HG02885 (cell line): Measurements from ENCODE around the gene TMEM273.

Experiments
- ATAC-seq: cut with Tn5 transposase; IDR thresholded peaks from one replicate; pipeline ENCODE4 v1.9.1; 2021; ENCODE audit warnings: mild to moderate bottlenecking; ENCODE audit not compliant: unreplicated experiment, poor library complexity

Gene TMEM273

DNA sequence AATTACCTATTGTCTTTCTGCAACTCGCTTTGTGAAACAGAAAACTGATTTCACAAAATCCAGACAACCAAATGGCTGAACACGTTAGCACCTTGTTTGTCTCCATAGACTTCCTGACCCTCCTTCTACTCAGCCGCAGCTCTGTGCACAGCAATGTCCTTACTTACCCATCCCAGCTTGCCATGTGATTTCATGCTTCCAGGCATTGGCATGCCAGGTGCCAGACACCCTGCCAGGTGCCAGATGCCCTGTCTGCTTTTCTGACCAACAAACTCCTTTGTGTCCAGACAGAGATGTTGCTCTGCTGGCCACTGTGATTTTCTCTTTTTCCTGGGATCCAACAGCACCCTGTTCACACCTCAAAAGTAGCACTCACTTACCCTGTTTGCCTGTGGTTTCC, 38.3 kb downstream of the TMEM273 start:
- ATAC-seq: no peak

DNA sequence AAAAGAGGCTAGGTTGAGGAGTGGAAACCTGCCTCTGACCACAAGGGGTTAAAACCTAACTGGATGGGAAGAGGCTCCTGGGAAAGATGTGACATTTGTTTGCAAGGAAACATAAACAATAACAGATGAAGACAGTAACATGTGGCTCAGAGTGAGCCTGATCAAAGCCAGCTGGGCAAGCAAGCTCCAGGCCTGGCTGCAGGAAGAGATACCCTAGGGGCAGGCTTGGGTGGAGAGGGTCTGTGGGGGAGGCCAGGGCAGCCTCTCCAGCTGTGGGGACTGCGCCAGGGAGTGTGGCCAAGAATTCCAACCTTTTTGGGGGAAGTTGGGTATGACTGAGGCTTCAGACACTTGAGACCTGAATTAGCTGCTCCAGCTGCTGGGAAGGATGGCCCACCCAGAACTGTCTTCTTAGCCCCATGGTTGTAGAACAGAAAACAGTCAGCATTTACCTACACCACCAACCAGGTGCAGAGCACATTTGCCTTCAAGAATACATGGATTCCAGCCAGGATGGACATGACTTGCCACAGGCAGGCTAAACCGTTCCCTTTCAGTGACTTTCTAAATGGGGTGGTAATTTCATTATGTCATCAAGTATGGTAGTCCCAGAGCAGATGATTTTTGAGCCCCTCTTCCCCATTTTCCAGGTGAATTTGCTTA, 44.0 kb downstream of the TMEM273 start:
- ATAC-seq: no peak

DNA sequence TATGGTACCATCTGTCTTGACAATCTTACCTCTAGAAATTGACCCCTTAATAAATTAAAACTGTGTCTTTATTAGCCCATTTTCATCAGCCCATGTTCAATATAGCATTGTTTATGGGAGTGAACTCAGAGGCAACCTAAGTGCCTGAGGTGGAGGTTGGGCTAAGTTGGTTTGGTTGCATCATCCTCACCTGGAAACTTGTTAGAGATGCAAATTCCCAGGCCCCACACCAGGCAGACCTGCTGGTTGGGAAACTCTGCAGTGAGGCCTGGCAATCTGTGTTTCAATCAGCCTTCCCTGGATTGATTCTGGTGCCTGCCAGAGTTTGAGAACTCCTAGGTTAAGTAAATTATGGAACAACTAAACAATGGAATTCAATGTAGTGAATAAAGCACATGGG, 44.9 kb downstream of the TMEM273 start:
- ATAC-seq: no peak

DNA sequence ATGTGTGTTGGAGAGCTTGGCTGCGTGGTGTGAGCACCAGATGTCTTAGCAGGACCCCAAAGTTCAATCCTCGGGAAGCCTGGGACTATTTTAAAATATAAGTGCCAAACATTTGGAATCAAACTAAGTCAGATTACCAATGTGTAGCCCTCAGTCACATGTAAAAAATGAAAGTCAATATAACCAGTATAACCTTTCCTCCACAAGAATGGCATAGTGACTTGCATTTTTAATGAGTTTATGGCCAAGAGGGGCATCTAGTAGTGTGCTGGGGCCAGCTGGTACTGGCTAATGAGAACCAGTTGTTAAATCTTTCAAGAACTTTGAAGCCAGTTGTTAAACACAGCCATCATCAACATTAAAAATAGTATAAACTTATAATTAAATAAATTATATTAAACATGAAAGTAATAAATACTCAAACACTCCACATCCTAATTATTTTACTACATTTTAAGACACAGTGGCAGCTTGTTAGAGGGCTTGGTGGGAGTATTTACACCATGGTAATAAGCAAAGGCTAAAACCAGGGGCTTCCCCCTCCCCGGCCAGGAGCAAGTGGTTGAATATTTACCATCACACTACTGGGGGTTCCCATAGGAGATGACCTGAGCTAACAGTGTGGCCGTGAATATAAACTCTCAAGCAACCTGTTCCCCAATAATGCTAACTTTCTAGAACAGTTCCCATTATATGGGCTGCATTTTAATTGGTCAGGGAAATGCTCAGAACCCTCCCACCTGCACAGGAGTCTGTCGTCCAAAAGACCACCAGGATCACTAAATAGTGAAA, 46.5 kb downstream of the TMEM273 start:
- ATAC-seq: no peak

DNA sequence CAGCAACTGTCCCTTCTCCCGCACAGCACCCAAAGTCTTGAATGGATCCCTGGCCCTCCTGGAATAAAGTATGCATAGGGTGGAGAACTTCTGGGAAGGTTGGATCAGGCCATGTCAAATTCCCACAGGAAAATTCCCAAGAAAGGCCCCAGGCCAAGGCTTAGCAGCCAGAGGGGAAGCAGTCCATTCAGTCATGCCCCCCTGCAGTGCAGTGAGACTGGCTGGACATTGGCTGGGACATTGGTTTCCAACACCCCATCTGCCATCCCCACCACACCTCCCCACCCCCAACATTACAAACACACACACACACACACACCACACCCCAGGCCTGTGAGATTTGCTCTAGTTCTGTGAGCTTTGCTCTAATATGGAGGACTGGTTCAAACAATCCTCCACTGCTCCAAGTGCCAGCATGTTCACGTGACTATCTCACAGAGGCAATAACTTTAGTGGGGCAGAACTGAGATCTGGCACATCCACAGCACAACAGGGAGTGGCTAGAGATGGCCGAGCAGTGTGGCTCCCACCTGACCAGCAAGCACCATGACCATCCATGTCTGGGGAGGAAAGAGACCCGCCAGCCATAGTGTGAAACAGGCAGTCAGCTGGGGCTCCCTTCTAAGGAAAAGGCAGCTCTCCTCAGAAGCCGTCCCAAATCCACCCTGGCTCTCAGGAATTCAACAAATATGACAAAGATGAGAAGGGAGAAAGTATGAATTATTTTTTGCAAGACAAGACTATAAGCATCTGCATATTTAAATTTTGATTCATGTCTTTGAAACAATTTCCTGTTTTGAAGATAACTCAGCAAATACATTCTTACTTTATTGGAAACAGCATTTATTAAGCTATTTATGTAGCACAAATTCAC, 47.6 kb downstream of the TMEM273 start:
- no peak for ATAC-seq

DNA sequence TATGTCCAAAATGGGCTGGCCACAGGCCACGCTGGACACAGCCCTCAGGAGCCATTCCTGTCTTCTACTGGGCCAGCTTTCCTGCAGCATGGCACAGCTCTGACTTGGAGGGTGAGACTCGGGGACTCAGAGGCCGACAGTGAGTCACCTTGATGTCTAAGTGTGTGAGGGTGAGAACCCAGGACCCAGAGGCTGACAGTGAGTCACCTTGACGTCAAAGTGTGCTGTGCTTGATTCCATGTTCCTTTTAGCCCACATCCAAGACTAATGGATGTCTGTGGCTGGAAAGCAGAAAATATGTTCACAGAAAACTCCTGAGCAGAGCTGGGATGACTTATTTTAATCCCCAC, 48.4 kb downstream of the TMEM273 start:
- ATAC-seq: no peak

DNA sequence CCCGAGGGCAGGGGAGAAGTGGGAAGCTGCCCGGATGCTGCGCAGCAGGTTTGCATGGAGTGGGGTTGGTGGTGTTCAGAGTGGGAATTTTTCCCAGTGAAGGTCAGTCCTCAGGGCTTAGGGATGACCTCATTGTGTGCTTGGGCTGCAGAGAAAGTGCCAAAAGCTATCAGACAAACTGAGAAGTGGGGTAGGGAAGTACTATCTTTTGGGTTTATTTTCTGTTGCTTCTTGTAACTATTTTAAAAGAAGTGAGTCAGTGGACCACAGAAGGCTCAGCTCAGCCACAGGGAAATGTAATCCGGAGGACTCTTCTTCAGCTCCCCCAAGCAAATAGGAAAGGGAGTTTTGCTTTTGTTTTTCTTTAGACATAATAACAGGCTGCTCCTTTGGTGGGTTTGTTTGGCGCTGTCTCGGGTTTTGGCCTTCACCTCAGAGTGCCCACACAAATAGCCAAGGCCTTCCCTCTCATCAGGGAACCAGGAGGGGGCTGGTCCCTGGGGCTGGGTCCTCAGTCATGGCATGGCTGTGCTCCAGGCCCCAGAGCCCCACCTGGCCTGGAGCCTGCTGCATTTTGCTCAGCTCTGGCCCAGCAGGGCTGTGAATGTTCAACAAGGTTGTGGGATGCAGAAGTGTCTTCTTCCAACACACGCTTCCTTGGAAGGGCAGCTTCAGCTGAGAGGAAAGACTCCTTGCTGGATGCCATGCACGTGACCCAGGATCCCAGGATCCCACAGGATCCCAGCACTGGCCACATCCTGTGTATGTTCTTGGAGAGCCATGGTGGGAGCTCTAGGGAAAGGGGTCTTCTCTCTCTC, 49.0 kb downstream of the TMEM273 start:
- no peak for ATAC-seq

DNA sequence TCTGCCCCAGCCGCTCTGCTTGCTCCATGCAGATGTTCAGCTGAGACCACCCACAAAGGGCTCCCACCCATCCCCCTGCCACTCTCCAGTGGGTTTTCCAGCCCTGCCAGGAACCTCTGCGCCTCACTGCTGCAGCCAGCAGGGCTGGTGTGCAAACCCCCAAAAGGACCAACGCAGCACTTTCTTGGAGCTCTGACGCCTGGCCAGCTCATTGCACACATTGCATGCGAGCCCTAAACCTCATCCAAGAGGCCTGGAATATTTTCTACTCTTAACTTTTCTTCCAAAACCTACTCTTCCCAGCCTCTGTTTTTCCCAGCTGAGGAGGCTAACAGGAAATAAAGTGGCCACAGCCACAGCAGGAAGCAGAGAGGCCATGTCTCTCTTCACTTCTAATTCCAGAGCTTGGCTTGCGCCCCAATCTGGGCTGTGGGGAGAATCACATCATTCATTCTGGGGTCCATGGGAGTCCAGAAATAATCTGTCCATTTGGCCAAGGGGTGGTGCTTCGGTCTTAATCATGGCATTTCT, 49.8 kb downstream of the TMEM273 start:
- ATAC-seq: no peak

DNA sequence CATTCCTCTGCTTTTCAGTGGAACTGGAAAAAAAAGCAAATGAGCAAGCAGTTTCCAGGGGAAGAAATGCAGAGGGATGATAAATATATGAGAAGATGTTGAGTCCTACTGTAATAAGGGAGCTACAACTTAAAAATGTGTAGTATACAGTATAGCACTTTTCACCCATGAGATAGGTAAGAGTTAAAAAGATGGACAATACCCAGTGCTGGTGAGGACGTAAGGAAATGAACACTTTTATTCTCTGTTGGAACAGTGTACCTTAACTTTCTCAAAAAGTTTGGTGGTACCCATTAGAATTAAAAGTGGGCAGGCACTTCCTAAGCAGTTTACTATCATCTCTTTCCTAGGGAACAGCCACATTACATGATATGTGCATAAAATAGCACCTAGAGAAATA, 51.7 kb downstream of the TMEM273 start:
- ATAC-seq: no peak

DNA sequence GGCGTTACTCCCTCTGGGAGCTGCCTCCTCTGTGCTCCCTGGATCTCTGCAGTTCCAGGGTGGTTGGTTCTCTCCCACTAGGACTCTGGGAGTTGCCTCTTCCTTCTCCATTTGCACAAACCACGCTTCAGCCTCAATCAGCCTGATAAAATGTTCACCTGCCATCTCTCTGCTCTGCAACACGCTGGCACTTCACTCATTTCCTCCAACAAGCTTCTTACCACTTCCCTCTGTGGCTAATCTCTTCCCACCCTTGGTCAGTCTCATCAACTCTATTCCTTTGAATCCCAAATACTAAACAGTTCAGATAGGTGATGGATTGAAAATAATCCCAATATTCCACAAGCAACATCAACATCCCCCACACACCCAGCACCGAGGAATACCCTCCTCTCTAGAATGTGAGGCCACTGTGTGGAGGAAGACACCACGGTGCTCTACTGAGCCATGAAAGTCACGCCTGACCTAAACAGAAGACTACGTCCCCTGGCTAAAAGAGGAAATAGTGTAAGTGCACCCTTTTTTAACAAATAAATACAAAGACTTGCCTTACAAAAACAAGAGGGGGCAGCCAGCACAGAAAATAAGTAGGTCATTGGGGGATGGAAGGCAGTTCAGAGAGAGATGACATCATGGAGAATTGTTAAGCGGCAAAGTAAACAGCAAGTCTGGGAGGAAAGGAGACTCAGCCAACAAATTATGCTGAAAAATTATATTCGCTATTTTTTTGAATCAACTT, 52.4 kb downstream of the TMEM273 start:
- no peak for ATAC-seq

DNA sequence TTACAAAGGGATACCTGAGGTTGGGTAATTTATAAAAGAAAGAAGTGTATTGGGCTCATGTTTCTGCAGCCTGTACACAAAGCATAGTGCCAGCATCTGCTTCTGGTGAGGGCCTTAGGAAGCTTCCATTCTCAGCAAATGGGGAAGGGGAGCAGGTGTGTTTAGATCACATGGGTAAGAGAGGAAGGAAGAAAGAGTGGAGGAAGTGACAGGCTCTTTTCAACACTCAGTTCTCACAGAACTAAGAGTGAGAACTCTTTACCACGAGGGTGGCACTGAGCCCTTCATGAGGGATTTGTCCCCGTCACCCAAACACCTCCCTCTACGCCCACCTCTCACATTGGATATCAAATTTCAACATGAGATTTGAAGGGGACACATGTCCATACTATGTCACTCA, 53.9 kb downstream of the TMEM273 start:
- ATAC-seq: no peak

DNA sequence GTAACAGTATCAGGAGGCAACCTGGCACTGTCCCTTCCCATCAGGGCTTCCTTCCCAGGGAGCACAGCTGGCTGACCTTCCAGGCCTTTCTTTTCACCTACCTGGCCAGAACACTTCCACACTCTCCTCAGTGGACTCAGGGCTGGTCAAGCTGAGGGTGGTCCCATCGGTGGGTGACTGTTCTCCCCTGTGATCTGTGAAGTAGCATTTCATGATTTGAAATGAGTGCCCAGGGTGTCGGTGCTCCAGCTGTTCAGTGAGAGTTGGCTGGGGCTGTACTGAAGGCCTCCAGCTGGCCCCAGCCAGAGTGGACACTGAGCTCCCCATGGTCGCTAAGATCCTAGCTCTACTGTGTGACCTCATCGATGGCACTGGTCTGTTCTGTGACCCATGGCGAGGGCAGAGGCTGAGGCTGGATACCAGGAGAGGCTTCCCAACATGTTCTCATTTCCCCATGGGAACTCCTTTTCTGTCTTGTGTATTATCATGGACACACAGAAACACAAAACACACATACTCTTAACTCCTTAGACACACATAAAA, 54.4 kb downstream of the TMEM273 start, which contains the start of gene FAM170B:
Gene FAM170B (minus strand): TSS at position 316 of the 543 bp plus-strand sequence. CDS start 103 bp downstream, at position 213.
- ATAC-seq: no peak

DNA sequence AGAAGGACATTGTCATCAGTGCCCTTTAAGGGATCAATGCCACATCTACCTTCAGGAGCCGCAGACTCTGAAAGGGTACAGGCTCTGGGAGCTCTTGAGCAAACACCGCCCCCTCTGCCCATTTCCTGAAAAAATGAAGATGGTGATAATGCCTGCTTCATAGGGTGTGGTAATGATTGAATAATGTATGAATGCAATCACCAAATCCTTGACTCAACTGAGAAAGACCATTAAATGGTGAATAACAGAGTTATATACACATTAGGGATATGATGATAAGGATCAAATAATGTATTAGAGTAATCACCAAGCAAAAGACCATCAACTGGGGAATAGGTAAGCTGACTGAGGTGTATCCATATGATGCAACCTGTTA, 55.8 kb downstream of the TMEM273 start:
- ATAC-seq: no peak

DNA sequence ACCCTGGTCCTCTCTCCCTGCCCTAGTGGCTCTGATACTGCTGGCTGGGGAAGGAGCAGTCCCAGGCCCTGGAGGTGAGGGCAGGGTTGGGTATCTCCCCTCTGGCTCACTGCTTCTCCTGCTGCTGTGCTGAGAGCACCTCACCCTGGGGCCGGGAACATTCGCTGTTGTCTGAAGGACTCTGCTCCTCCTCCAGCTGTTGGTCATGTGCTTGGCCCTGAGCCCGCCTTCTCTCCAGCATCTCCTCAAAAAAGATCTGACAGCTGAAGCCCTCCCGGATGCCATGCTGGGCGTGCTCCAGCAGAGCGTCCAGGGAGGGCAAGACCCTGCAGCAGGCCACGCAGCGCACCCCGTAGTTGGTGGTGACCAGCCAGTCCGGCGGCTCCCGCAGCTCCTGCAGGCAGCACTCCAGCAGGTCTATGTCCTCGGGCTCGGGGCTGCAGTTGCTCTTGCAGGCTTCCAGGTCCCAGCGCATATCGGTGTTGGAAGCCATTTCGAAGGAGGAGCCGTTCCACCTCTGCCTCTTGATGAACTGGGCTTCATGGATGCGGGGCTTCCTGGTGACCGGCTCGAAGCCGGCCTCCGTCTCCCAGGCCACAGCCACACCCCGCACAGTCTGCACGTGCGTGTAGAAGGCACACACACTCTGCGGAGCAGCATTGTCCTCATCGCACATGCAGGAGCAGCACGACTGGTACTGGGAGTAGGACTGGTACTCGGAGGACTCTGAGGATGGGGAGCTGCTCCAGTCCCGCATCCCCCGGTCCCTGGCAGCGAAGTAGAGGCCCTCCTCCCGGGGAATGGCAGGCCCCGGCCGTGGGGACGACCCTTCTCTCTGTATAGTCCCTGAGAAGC, 56.5 kb downstream of the TMEM273 start:
- no peak for ATAC-seq

DNA sequence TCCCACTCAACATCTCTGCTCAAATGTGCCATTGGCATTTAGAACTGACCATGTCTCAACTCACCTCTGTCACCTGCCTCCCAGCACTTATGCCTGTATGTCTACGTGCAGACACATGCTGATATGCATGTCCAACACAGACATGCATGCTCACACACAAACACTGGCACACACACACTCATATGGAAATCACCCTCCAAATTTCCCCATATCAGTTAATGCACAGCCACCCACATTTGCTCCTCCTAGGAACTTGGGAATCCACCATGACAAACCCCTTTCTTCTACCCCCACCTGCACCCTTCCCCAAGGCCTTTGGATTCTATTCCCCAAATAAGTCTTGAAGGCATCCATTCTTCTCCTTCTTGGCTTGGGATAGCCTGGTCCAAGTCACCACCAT, 58.8 kb downstream of the TMEM273 start:
- ATAC-seq: no peak

DNA sequence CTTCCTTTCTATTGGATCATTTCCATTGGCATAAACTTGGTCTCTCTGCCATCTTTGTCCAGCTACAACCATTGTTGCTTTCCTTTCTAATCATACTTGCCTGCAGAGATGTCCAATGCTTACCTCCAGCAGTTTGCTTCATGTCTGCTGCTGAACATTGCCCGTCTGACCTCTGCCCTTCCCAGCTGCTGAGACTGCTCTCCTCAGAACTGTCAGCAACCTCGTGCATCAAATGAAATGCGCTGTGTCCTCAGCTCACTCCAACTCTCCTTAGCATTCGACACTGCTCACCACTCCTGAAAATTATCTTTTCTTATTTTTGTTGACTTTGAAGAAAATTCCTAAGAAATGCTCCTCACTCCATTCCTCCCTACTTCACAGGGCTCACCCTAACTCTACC, 59.3 kb downstream of the TMEM273 start:
- no peak for ATAC-seq

DNA sequence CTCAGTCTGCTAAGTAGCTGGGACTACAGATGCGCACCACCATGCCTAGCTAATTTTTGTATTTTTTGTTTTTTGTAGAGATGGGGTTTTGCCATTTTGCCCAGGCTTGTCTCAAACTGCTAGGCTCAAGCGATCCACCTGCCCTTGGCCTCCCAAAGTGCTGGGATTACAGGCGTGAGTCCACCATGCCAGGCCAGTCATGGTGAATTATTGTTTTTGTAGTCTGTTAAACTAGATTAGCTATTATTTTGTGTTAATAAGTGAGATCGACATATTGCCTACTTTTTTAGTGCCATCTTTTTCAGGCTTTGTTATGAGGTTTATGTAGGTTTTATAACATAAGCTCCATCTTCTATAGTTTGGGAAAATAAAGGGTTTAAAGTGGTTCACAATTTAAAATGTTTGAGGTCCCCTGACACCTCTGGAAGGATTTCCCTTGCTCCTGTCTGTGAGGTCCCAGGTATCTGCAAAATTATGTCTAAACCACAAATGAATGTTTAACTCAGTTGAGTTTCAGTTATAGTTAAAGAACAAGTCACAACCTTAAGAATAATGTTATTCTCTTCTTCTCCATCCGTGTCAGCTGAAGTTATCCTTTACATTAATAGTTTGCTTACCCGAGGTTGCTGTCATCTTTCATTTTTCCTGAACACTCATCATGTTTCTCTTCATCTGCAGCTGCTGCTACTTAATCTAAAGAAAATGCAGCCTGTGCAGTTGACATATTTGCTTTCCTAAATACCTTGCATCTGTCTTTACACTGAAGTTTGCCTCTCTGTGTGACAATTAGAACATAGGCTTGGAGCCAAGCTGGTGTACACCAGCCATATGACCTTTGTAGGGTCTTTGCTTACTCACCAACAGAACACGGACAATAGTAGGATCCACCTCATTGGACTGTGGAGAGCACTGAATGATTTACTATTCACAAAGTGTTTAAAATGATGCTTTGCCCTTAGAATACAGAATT, 63.9 kb downstream of the TMEM273 start:
- ATAC-seq: no peak
